ENCODE data around the gene LITAF. TPM values are rescaled to one million over a fixed set of nuclear protein-coding genes. Genes with fewer than 3 reads are reported as not detected.

LITAF gene
- total RNA-seq, 1 experiment from 2014 or later: 73.0 TPM

- no peak for TF ChIP-seq ZNF121 (CRISPR knock-in tag; IDR thresholded peaks at IDR 0.05)
- TF ChIP-seq STAT6 (CRISPR knock-in tag; conservative IDR thresholded peaks at IDR 0.05; ENCODE audit: low read depth): no peak
- no peak for TF ChIP-seq GTF2I (CRISPR knock-in tag; conservative IDR thresholded peaks at IDR 0.05)
- no peak for TF ChIP-seq ARID4B (CRISPR knock-in tag; IDR thresholded peaks at IDR 0.05; ENCODE audit: borderline replicate concordance)
- no peak for TF ChIP-seq ZNF423 (CRISPR knock-in tag; IDR thresholded peaks at IDR 0.05)
- TF ChIP-seq ATF3 (CRISPR knock-in tag; conservative IDR thresholded peaks at IDR 0.05): no peak
- TF ChIP-seq, protein P1, sequence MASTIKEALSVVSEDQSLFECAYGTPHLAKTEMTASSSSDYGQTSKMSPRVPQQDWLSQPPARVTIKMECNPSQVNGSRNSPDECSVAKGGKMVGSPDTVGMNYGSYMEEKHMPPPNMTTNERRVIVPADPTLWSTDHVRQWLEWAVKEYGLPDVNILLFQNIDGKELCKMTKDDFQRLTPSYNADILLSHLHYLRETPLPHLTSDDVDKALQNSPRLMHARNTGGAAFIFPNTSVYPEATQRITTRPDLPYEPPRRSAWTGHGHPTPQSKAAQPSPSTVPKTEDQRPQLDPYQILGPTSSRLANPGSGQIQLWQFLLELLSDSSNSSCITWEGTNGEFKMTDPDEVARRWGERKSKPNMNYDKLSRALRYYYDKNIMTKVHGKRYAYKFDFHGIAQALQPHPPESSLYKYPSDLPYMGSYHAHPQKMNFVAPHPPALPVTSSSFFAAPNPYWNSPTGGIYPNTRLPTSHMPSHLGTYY (CRISPR knock-in tag; IDR thresholded peaks at IDR 0.05): no peak
- TF ChIP-seq ZNF671 (CRISPR knock-in tag; IDR thresholded peaks at IDR 0.05): no peak
- no peak overlapping the region for H3K4me3 Mint-ChIP-seq
- POLR2A ChIA-PET: no interaction called here
- no peak for DNase-seq (ENCODE audit: low spot score)
- H3K4me1 Mint-ChIP-seq: peaks cover 8% of the 10 kb centered on the region
- no peak overlapping the region for H3K27ac Mint-ChIP-seq
- no peaks in the 10 kb centered on the region for H3K27me3 Mint-ChIP-seq (ENCODE audit: low read depth)
- CTCF ChIA-PET: no interaction called here
- ATAC-seq: no peak
- H3K9me3 Mint-ChIP-seq: peaks cover 8% of the 10 kb centered on the region
- H3K36me3 Mint-ChIP-seq: peaks cover 31% of the 10 kb centered on the region
These were observed 39.4 kb downstream of the LITAF start for GRCh38 chr16:11547118-11547916.

GRCh38 chr16:11546608-11547061 lies 40.1 kb downstream of the LITAF start:
- CTCF ChIA-PET: interaction anchor here (0.7 kb wide), 2 partner anchors 19 to 168 kb away, joined by 4 read pairs; no protein-coding TSS in a partner anchor
- POLR2A ChIA-PET: interaction anchor here (0.7 to 1.1 kb wide), 2 partner anchors 90 to 262 kb away, joined by 5 to 9 read pairs; no protein-coding TSS in a partner anchor
- DNase-seq (ENCODE audit: low spot score): no peak
- ATAC-seq: no peak
- Mint-ChIP-seq H3K9me3 (peaks cover 8% of the 10 kb centered on the region), H3K27me3 (ENCODE audit: low read depth) (no peaks in the 10 kb centered on the region), H3K4me3 (no peak overlapping the region), H3K36me3 (peaks cover 28% of the 10 kb centered on the region), H3K27ac (no peak overlapping the region), H3K4me1 (peaks cover 8% of the 10 kb centered on the region)
- no peak for TF ChIP-seq FOXP4 (CRISPR knock-in tag; IDR thresholded peaks at IDR 0.05)
